GM12878 (cell line): ENCODE measurements around the gene TSR3.

Source experiments
- EP300 ChIP-seq, 2 experiments: fragments of 150-350 bp in 1 of 2; IDR thresholded peaks; 2 replicates each; pipeline ENCODE4 v1.6.1; 2011 to 2012; ENCODE audit warnings: low read depth in 2 of 2, low read length in 2 of 2, borderline replicate concordance in 1 of 2, improper control_type of control experiment in 1 of 2, inconsistent platforms in 1 of 2; ENCODE audit not compliant: control insufficient read depth in 1 of 2
- FOS ChIP-seq: IDR thresholded peaks from 3 replicates; pipeline ENCODE4 v1.6.1; 2011; ENCODE audit warnings: borderline replicate concordance; ENCODE audit not compliant: insufficient read length; ENCODE audit errors: extremely low read depth
- SP1 ChIP-seq: IDR thresholded peaks from one replicate; pipeline ENCODE4 v1.6.1; 2011; ENCODE audit warnings: low read depth, low read length
- ZNF384 ChIP-seq: IDR thresholded peaks from 2 replicates; pipeline ENCODE4 v1.6.1; 2012; ENCODE audit warnings: low read depth, mild to moderate bottlenecking, low read length, improper control_type of control experiment, borderline replicate concordance

DNA sequence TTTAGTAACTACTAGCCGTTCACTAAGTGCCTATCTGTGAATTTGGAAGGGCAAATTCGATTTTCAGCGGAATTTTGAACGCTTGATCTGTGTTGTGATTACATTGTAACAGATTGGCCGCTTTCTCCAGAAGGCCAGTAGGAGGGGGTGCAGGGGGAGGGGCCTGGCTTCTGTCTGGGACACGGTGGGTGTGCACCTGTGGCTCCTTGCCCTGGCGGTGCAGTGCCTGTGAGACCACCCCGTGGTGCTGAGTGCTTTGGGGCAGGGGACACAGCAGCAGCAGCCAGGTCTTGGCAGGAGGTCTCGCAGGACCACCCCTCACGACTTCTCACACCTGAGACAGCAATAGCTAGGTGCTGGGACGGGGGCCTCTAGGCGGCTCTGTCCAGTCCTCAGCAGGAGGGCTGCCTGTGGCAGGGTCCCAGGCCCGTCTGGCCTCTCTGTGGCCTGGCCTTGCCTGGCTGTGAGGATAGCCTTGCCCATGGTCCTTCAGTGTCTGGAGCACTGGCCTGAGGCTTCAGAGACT is 40.4 kb downstream of the TSR3 start:
- TF ChIP-seq ZNF384, result no peak
- no peak for TF ChIP-seq SP1
- no peak for TF ChIP-seq EP300 (IDR thresholded peaks at IDR 0.05; ENCODE audit: borderline replicate concordance in 1 of 2, control insufficient read depth in 1 of 2, low read depth in 2 of 2, low read length in 2 of 2)
- no peak for TF ChIP-seq FOS
